Melanocyte of skin (primary cell): ENCODE measurements around the gene RCC2. TPM values are rescaled to one million over a fixed set of nuclear protein-coding genes. Genes with fewer than 3 reads are reported as not detected.

Experiments
- total RNA-seq, 2 donors: library from RNA; depleted of rRNA; stranded (reverse); fragments of >200 nt; gene quantifications; 2 replicates each; pipeline ENCODE4 v1.2.3, GENCODE V29; 2012

Gene RCC2
- 100 to 1,000 TPM in 1 of 2 donors, 10 to 100 TPM in 1; 84.0 to 130 TPM for total RNA-seq

DNA sequence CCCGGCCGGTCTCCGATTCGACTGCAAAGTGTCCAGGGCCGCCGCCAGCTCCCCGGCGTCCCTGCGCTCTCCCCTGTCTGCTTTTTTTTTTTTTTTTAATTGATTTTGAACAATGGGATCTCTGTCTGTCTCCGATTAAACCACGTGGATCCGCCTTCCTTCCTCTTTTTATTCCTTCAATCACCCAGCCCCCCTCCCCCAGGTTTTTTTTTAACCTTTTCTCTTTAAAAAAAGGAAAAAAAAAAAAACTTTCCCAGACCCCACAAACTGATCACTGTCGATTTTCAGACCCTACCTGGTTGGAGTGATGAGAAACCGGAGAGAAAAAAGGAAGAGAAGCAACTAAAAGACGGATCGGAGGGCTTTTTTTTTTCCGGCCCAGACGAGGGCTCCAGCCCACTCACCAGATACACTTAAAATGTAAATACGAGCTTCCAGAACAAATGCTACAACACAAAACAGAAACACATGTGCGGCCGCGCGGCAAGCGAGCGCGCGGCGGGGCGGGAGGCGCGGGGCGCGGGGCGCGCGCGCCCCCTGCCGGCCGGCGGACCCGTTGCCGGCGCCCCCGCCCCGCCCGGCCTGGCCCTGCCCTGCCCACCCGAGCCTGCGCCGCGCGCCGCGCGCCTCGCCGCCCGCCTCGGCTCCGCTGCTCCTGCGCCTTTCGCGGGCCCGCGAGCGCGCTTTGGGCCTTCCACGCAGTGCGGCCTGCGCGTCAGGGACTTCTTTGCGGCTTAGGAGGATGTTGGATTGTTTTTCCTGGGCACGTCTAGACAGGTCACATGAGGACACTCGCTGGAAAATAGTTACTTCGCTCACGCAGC, at the start of gene RCC2:
Gene RCC2, minus strand, starts transcription at position 428 of the 824 bp plus-strand sequence. CDS start 1,163 bp downstream, outside the sequence.

DNA sequence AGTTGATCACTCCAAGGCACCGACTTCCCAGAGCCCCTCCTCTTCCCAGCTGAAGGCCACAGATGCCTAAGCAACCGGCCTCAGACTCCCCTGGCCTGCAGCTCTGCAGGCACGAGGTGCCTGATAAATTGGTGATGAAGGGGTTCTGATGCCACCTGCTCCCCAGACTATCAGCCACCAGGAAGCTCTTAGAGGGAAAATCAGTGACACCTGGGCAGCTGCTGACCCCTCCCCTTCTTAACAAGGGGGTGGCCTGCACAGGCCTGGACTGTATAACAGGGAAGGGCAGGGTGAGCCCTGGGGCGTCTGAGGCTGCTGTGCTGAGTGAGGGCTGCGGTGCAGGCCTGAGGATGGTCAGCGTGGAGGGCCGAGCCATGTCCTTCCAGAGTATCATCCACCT, 67.6 kb downstream of the RCC2 start, which contains the start of gene PADI6:
Gene PADI6, plus strand, starts transcription at position 301 of the 400 bp plus-strand sequence. Its CDS starts 50 bp downstream, at position 351.

Other genes with a start within 250 kb of the RCC2 start
- gene PADI1, start 234.5 kb downstream of the RCC2 start, total RNA-seq: under 1 TPM in 1 of 2 donors, not detected in 1; under 0.01 TPM
- gene PADI3, start 190.6 kb downstream of the RCC2 start, total RNA-seq: not detected
- not detected for gene PADI4, start 131.5 kb downstream of the RCC2 start, total RNA-seq
- not detected for gene PADI6, start 67.5 kb downstream of the RCC2 start, total RNA-seq
- gene ARHGEF10L, start 100.0 kb upstream of the RCC2 start, total RNA-seq: 10 to 100 TPM; 10.3 to 29.3 TPM